Glutamatergic neuron (in vitro differentiated cells): ENCODE measurements around the gene TMEM151B. TPM values are rescaled to one million over a fixed set of nuclear protein-coding genes. Genes with fewer than 3 reads are reported as not detected.
"Not testable (repeated sequence)": the region's sequence is repeated elsewhere in the genome, so short reads cannot be mapped to it uniquely, and the experiment has no call there.

Experiments used
- DNase-seq: peaks from one replicate; pipeline ENCODE4 v3.0.0; 2022
- H3K27ac Mint-ChIP-seq: one replicate; pipeline ENCODE4 v1.8.0; 2020; ENCODE audit warnings: mild to moderate bottlenecking, mixed read lengths, inconsistent platforms; ENCODE audit not compliant: unreplicated experiment
- H3K27me3 Mint-ChIP-seq: one replicate; pipeline ENCODE4 v1.8.0; 2020; ENCODE audit warnings: mild to moderate bottlenecking, moderate library complexity, mixed read lengths, inconsistent platforms; ENCODE audit not compliant: unreplicated experiment
- H3K36me3 Mint-ChIP-seq: one replicate; pipeline ENCODE4 v1.8.0; 2020; ENCODE audit warnings: mild to moderate bottlenecking, mixed read lengths, inconsistent platforms; ENCODE audit not compliant: unreplicated experiment
- H3K4me1 Mint-ChIP-seq: one replicate; pipeline ENCODE4 v1.8.0; 2020; ENCODE audit warnings: mild to moderate bottlenecking, low read depth, mixed read lengths, inconsistent platforms; ENCODE audit not compliant: unreplicated experiment
- H3K4me3 Mint-ChIP-seq: one replicate; pipeline ENCODE4 v1.8.0; 2020; ENCODE audit warnings: mild to moderate bottlenecking, mixed read lengths, inconsistent platforms; ENCODE audit not compliant: unreplicated experiment
- H3K9me3 Mint-ChIP-seq: one replicate; pipeline ENCODE4 v1.8.0; 2020; ENCODE audit warnings: mild to moderate bottlenecking, moderate library complexity, mixed read lengths, inconsistent platforms; ENCODE audit not compliant: unreplicated experiment
- CTCF ChIP-seq: fragments of 200-600 bp; sonication (generic); IDR thresholded peaks from one replicate; pipeline ENCODE4 v1.5.0; 2021; ENCODE audit not compliant: partially characterized antibody, unreplicated experiment
- total RNA-seq: library from RNA; stranded (reverse); fragmentation: NEBNext Ultra II Directional; extraction: Animal tissue kit (Norgen Biotek cat#: 25700); gene quantifications from one replicate; pipeline ENCODE4 v1.2.1, GENCODE V29; 2021; ENCODE audit not compliant: unreplicated experiment

TMEM151B gene
- total RNA-seq, 1 donor from 2014 or later: 51.3 TPM

- H3K27me3 Mint-ChIP-seq: peaks cover 3% of the 10 kb centered on the region
- no peak for TF ChIP-seq CTCF
- no peak for DNase-seq
- no peak overlapping the region for H3K27ac Mint-ChIP-seq
- H3K4me1 Mint-ChIP-seq: peaks cover 30% of the 10 kb centered on the region
- no peaks in the 10 kb centered on the region for H3K36me3 Mint-ChIP-seq
- H3K9me3 Mint-ChIP-seq: peaks cover 2% of the 10 kb centered on the region
- H3K4me3 Mint-ChIP-seq: no peak overlapping the region
Observed at GRCh38 chr6:44228433-44228832, 41.8 kb upstream of the TMEM151B start.

GRCh38 chr6:44228836-44229235 is 41.4 kb upstream of the TMEM151B start:
- H3K27me3 Mint-ChIP-seq: peaks cover 4% of the 10 kb centered on the region
- TF ChIP-seq CTCF: no peak
- peaks cover 34% of the 10 kb centered on the region for H3K4me1 Mint-ChIP-seq
- no peak overlapping the region for H3K27ac Mint-ChIP-seq
- peaks cover 2% of the 10 kb centered on the region for H3K9me3 Mint-ChIP-seq
- DNase-seq: no peak
- H3K4me3 Mint-ChIP-seq: no peak overlapping the region
- H3K36me3 Mint-ChIP-seq: no peaks in the 10 kb centered on the region

- Mint-ChIP-seq H3K4me1 (peaks cover 31% of the 10 kb centered on the region), H3K27ac (no peak overlapping the region), H3K27me3 (peaks cover 4% of the 10 kb centered on the region), H3K4me3 (no peak overlapping the region), H3K9me3 (peaks cover 2% of the 10 kb centered on the region), H3K36me3 (no peaks in the 10 kb centered on the region)
- no peak for TF ChIP-seq CTCF
- DNase-seq: no peak
Observed at GRCh38 chr6:44229376-44230033, 40.7 kb upstream of the TMEM151B start.

GRCh38 chr6:44230034-44230675 is 40.1 kb upstream of the TMEM151B start:
- Mint-ChIP-seq H3K27me3 (peaks cover 4% of the 10 kb centered on the region), H3K36me3 (no peaks in the 10 kb centered on the region), H3K4me1 (peaks cover 33% of the 10 kb centered on the region), H3K27ac (no peak overlapping the region), H3K4me3 (no peak overlapping the region), H3K9me3 (peaks cover 2% of the 10 kb centered on the region)
- DNase-seq: no peak
- no peak for TF ChIP-seq CTCF

GRCh38 chr6:44231426-44231825 is 38.8 kb upstream of the TMEM151B start:
- peaks cover 35% of the 10 kb centered on the region for H3K4me1 Mint-ChIP-seq
- H3K27ac Mint-ChIP-seq, H3K27me3 Mint-ChIP-seq, DNase-seq, H3K9me3 Mint-ChIP-seq, H3K4me3 Mint-ChIP-seq, H3K36me3 Mint-ChIP-seq: not testable (repeated sequence)
